HepG2 (cell line): ENCODE data around the gene RCC2. TPM values are rescaled to one million over a fixed set of nuclear protein-coding genes. Genes with fewer than 3 reads are reported as not detected.
"Not testable (repeated sequence)": the region's sequence is repeated elsewhere in the genome, so short reads cannot be mapped to it uniquely, and the experiment has no call there.

Experiments used
- ATAC-seq: fragments of 200-7000 bp; cut with Tn5 transposase; 3 replicates; pipeline ENCODE4 v1.9.1; 2020; ENCODE audit warnings: mild to moderate bottlenecking, moderate library complexity
- BruUV-seq: library from RNA; stranded (reverse); fragments of 400-500 nt; replicated peaks from 2 replicates; lab custom pipeline; 2021; lab: Mats Ljungman, UMichigan
- CTCF ChIA-PET: fragments of 300-600 bp; formaldehyde crosslinking; extraction: SDS; loops from one replicate; lab custom pipeline; 2021; ENCODE audit warnings: low total read pairs, inconsistent platforms, low intra/inter-chr PET ratio; lab: Yijun Ruan, JAX
- POLR2A ChIA-PET: fragments of 350-600 bp; sonication (Branson Sonifier 250); formaldehyde crosslinking; loops from one replicate; lab custom pipeline; 2020; ENCODE audit warnings: antibody characterized with exemption, inconsistent platforms; lab: Yijun Ruan, JAX
- DNase-seq: peaks from one replicate; pipeline ENCODE4 v3.0.0-alpha.2; 2015; ENCODE audit warnings: low spot score
- FAIRE-seq: peaks from 3 replicates; lab custom pipeline; 2011; peaks lifted over from hg19 to GRCh38; lab: Jason Lieb, UNC
- H2AFZ ChIP-seq: one replicate; pipeline ENCODE4 v1.6.1; 2011; ENCODE audit warnings: low read length, inconsistent platforms
- H3K27ac ChIP-seq: fragments of 300-600 bp; 3 replicates; pipeline ENCODE4 v1.8.0; 2011; ENCODE audit warnings: mixed run types, mild to moderate bottlenecking, mixed read lengths, low read length, inconsistent platforms; ENCODE audit not compliant: insufficient read depth; ENCODE audit errors: extremely low read length
- H3K27me3 ChIP-seq, 2 experiments: fragments of 200-600 bp in 1 of 2; 2 replicates in 1 of 2; 3 replicates in 1 of 2; pipeline versions ENCODE4 v1.6.0 to v1.8.0; 2011; ENCODE audit warnings: low read length in 2 of 2, mild to moderate bottlenecking in 2 of 2, moderate library complexity in 2 of 2, inconsistent platforms in 1 of 2; ENCODE audit not compliant: insufficient read depth in 2 of 2, control insufficient read depth in 1 of 2
- H3K36me3 ChIP-seq, 2 experiments: fragments of 200-600 bp in 1 of 2; replicated peaks in 1 of 2; 2 replicates in 1 of 2; 3 replicates in 1 of 2; pipeline versions ENCODE4 v1.5.1 to v1.8.0; 2011; ENCODE audit warnings: low read length in 2 of 2, inconsistent platforms in 1 of 2; ENCODE audit not compliant: insufficient read depth in 2 of 2, control insufficient read depth in 1 of 2
- H3K4me1 ChIP-seq: 2 replicates; pipeline ENCODE4 v1.5.1; 2012; ENCODE audit warnings: low read length, inconsistent platforms; ENCODE audit not compliant: insufficient read depth
- H3K4me2 ChIP-seq: 2 replicates; pipeline ENCODE4 v1.6.0; 2011; ENCODE audit warnings: low read depth, low read length, inconsistent platforms
- H3K4me3 ChIP-seq, 3 experiments: fragments of 200-600 bp in 1 of 3; sonication (generic), shearing (Covaris generic) in 1 of 3; replicated peaks in 1 of 3; 2 replicates each; pipeline ENCODE4 v1.5.1; 2011 to 2016; ENCODE audit warnings: low read length in 3 of 3, inconsistent platforms in 2 of 3, low read depth in 2 of 3, mild to moderate bottlenecking in 2 of 3, control low read depth in 1 of 3, mixed read lengths in 1 of 3; ENCODE audit not compliant: insufficient read depth in 1 of 3
- H3K79me2 ChIP-seq: one replicate; pipeline ENCODE4 v1.6.1; 2011; ENCODE audit warnings: low read length, inconsistent platforms; ENCODE audit not compliant: insufficient read depth
- H3K9ac ChIP-seq: 2 replicates; pipeline ENCODE4 v1.6.0; 2011; ENCODE audit warnings: mild to moderate bottlenecking, low read depth, low read length, inconsistent platforms; ENCODE audit not compliant: insufficient read depth
- H3K9me3 ChIP-seq: 2 replicates; pipeline ENCODE4 v1.5.1; 2012; ENCODE audit warnings: mild to moderate bottlenecking, low read length
- H4K20me1 ChIP-seq: 2 replicates; pipeline ENCODE4 v1.6.0; 2011; ENCODE audit warnings: inconsistent platforms, mild to moderate bottlenecking, low read length, moderate library complexity; ENCODE audit not compliant: insufficient read depth
- AGO1 ChIP-seq: fragments of 200-400 bp; formaldehyde crosslinking; IDR thresholded peaks from 2 replicates; pipeline ENCODE4 v1.6.1; 2017; ENCODE audit warnings: mild to moderate bottlenecking, low read depth, low read length, moderate library complexity; ENCODE audit not compliant: poor library complexity, severe bottlenecking
- HNF1B ChIP-seq: sonication (generic); formaldehyde crosslinking; IDR thresholded peaks from 2 replicates; pipeline ENCODE4 v1.5.1; 2020; ENCODE audit warnings: mild to moderate bottlenecking, moderate library complexity, missing genetic modification reagents
- NRL ChIP-seq: sonication (generic); formaldehyde crosslinking; IDR thresholded peaks from 2 replicates; pipeline ENCODE4 v1.5.0; 2020; ENCODE audit warnings: missing genetic modification reagents, mild to moderate bottlenecking, moderate library complexity, borderline replicate concordance
- RBFOX2 ChIP-seq: fragments of 200-400 bp; formaldehyde crosslinking; IDR thresholded peaks from 2 replicates; pipeline ENCODE4 v1.6.1; 2017; ENCODE audit warnings: low read depth, mild to moderate bottlenecking, low read length
- ZBTB4 ChIP-seq: sonication (generic); formaldehyde crosslinking; IDR thresholded peaks from 2 replicates; pipeline ENCODE4 v1.4.0; 2020; ENCODE audit warnings: missing genetic modification reagents, mild to moderate bottlenecking, borderline replicate concordance
- ZNF143 ChIP-seq: sonication (generic); formaldehyde crosslinking; IDR thresholded peaks from 2 replicates; pipeline ENCODE4 v1.4.0; 2020; ENCODE audit warnings: missing genetic modification reagents
- WGBS: methylation state at CpG from one replicate; pipeline ENCODE4 v1.1.6; 2017; ENCODE audit warnings: low lambda C conversion rate; 5-methylcytosine and 5-hydroxymethylcytosine counted together
- in situ Hi-C: cut with HindIII; loops from 2 replicates; pipeline ENCODE4 v1.10.0; 2017; ENCODE audit warnings: low pct_unique_long_range_greater_than_20kb; ENCODE audit not compliant: extremely low pct_ligation_motif_present
- intact Hi-C: fragments of 100-400 bp; cut with micrococcal nuclease; formaldehyde crosslinking; loops from one replicate; pipeline ENCODE4 v1.10.0; 2022; ENCODE audit not compliant: unreplicated experiment
- polyA plus RNA-seq, 8 experiments: library from polyadenylated mRNA; depleted of rRNA in 3 of 8; stranded (reverse) in 7 of 8; unstranded in 1 of 8; fragments of >200 nt; fragmentation: Illumina TruSeq in 4 of 8; extraction: Trizol in 4 of 8; gene quantifications; 2 replicates each; pipeline versions ENCODE4 v1.2.1 to v1.2.3, GENCODE V29; 2011 to 2016; ENCODE audit warnings: low read depth in 4 of 8, missing spikeins in 1 of 8, mixed read lengths in 1 of 8; ENCODE audit not compliant: insufficient read depth in 1 of 8
- total RNA-seq, 5 experiments: library from RNA; depleted of rRNA; stranded (reverse); fragments of >200 nt; fragmentation: Illumina TruSeq; extraction: Trizol; gene quantifications; 2 replicates each; pipeline ENCODE4 v1.2.3, GENCODE V29; 2016; ENCODE audit warnings: low read depth in 1 of 5

Gene RCC2
- total and polyA plus RNA-seq, 2 of the 13 experiments (the other 11 are each of a cell fraction or from before 2014, with no cell fraction given) = 20.5 to 55.8 TPM

- H3K9ac ChIP-seq = no peak overlapping the region
- no peak overlapping the region for H3K27ac ChIP-seq
- H3K9me3 ChIP-seq = no peaks in the 10 kb centered on the region
- ATAC-seq = no peak
- ChIA-PET POLR2A (no interaction called here), CTCF (no interaction called here)
- H4K20me1 ChIP-seq = no peaks in the 10 kb centered on the region
- no peak overlapping the region for H3K4me2 ChIP-seq
- no TSS peak for BruUV-seq
- H3K36me3 ChIP-seq = peaks cover 33 to 63% of the 10 kb centered on the region in 2 experiments
- TF ChIP-seq ZNF143 (CRISPR knock-in tag) = no peak
- TF ChIP-seq NRL (CRISPR knock-in tag) = no peak
- no peak for TF ChIP-seq AGO1
- no peak for TF ChIP-seq ZBTB4 (CRISPR knock-in tag)
- 0 out of 2 replicates have a peak, but pooled peaks have one; percentile 19 for TF ChIP-seq RBFOX2
- no peak for TF ChIP-seq HNF1B (CRISPR knock-in tag)
- no peaks in the 10 kb centered on the region for H3K79me2 ChIP-seq
- H2AFZ ChIP-seq = no peak overlapping the region
- in situ Hi-C loops = no loop called here
- peaks cover 9% of the 10 kb centered on the region for H3K4me1 ChIP-seq
- H3K27me3 ChIP-seq = no peaks in the 10 kb centered on the region
- 95% methylated on average over 8 of the region's 10 CpGs for WGBS
- FAIRE-seq = no peak
- no peak for DNase-seq
- intact Hi-C loops = no loop called here
- no peak overlapping the region for H3K4me3 ChIP-seq
Measured at GRCh38 chr1:17409391-17409811, 30.1 kb downstream of the RCC2 start.

- FAIRE-seq, H3K4me1 ChIP-seq, ATAC-seq, intact Hi-C loops, in situ Hi-C loops, BruUV-seq, H3K79me2 ChIP-seq, DNase-seq, H3K27ac ChIP-seq, H3K27me3 ChIP-seq, CTCF ChIA-PET, H4K20me1 ChIP-seq, H2AFZ ChIP-seq, H3K9me3 ChIP-seq, H3K4me2 ChIP-seq, H3K4me3 ChIP-seq, POLR2A ChIA-PET, H3K9ac ChIP-seq: not testable (repeated sequence)
- peaks cover 23 to 49% of the 10 kb centered on the region in 2 experiments for H3K36me3 ChIP-seq
- 98% methylated on average over 30 of the region's 30 CpGs for WGBS
Measured at GRCh38 chr1:17407786-17408514, 31.5 kb downstream of the RCC2 start.
